GM12864 (cell line): ENCODE measurements around the gene OTOL1.

Source experiments
- DNase-seq: peaks from one replicate; pipeline ENCODE4 v3.0.0-alpha.2; 2011; ENCODE audit warnings: low read depth
- H3K4me3 ChIP-seq: 2 replicates; pipeline ENCODE4 v1.5.1; 2011; ENCODE audit warnings: mild to moderate bottlenecking, low read depth, low read length, control low read depth
- TF ChIP-seq, protein P1 (sequence below): IDR thresholded peaks from 2 replicates; pipeline ENCODE4 v1.5.1; 2011; ENCODE audit warnings: low read depth, mild to moderate bottlenecking, moderate library complexity, low read length, control low read depth, inconsistent platforms; ENCODE audit errors: missing control alignments

The OTOL1 gene

DNA sequence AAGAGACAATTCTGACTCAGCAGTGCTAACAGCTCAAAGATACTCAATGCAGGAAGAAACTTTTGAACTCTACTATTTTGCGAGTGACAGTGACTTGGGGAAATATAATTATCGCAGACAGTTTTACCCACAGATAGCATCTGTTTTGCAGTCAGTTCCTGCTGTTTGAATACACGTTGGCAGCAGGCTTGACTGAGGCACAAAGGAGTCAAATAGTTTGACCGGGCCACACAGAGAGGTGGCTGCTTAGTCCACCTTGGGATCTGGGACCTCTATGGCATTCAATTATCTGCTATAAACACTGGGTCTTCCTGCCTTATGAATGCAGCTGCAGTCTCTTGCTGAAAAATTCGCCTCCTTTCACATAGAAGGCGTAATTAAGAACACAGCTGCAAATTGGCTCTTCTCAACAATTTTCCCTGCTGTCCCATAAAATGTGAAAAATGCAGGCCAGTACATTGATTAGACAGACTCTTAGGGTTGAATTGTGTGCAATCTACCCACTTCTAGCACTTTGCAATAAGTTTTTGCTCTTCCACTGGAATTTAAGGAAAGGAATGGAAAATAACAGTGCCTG is 56.5 kb downstream of the OTOL1 start:
- DNase-seq, result no peak

More for the DNA sequence above, 56.5 kb downstream of the OTOL1 start:
- TF ChIP-seq, protein P1, sequence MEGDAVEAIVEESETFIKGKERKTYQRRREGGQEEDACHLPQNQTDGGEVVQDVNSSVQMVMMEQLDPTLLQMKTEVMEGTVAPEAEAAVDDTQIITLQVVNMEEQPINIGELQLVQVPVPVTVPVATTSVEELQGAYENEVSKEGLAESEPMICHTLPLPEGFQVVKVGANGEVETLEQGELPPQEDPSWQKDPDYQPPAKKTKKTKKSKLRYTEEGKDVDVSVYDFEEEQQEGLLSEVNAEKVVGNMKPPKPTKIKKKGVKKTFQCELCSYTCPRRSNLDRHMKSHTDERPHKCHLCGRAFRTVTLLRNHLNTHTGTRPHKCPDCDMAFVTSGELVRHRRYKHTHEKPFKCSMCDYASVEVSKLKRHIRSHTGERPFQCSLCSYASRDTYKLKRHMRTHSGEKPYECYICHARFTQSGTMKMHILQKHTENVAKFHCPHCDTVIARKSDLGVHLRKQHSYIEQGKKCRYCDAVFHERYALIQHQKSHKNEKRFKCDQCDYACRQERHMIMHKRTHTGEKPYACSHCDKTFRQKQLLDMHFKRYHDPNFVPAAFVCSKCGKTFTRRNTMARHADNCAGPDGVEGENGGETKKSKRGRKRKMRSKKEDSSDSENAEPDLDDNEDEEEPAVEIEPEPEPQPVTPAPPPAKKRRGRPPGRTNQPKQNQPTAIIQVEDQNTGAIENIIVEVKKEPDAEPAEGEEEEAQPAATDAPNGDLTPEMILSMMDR, result no peak
- no peak overlapping the region for H3K4me3 ChIP-seq
